GM18511 (cell line): ENCODE measurements around the gene DUSP5.
A peak's percentile ranks its signal among the peaks of the same experiment; 100 is the strongest.
"Not testable (repeated sequence)": the region's sequence is repeated elsewhere in the genome, so short reads cannot be mapped to it uniquely, and the experiment has no call there.

ENCODE experiments used
- ATAC-seq: cut with Tn5 transposase; IDR thresholded peaks from one replicate; pipeline ENCODE4 v1.9.1; 2021; ENCODE audit warnings: mild to moderate bottlenecking, moderate library complexity; ENCODE audit not compliant: unreplicated experiment

DUSP5 gene

DNA sequence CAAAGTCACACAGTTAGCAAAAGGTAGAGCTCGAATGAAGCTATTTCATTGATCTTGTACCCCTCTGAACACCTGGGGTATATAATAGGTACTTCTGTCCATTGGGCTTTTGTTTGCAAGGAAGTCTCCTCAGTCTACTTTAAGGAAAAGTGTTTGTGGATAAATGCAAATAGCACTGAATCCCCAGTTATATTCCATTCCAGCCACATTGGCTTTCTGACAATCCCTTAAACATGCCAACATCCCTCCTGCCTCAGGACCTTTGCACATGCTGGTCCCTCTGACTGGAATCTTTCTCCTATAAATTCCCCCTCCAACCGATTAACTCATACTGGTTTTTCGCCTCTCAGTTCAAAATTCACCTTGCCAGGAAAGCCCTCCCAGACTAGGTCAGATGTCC lies 17.1 kb downstream of the DUSP5 start:
- ATAC-seq, result no peak

- no peak for ATAC-seq
These were observed 19.2 kb downstream of the DUSP5 start for GRCh38 chr10:110516815-110517492.

DNA sequence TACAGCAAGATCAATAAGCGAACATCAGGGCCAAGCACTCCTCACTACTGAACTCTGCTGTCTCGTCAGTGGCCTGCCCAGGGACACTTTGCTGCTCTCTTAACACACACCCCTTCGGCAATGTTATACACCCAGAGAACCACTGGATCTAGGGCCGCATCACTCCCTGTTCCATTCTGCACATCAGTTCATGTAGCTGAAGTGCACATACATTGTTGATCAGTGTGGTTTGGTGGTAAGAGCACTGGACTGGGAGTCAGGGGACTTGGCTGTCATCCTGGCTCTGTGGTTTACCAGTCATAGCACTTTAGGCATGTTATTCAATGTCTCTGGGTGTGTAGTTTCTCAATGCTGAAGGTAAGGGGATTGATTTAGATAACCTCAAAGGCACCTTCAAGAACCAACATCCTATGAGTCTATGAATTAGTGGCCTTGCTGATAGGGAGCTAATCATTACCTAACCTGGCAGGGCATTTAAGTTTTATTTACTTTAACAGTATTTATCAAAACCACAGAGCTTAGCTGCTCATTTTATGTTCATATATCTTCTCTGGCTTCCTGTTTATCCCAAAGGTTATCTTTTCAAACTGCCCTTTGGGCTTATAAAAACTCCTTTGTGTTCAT lies 24.8 kb downstream of the DUSP5 start:
- ATAC-seq, result peak; percentile 58

GRCh38 chr10:110523736-110524135 lies 26.0 kb downstream of the DUSP5 start:
- no peak for ATAC-seq

GRCh38 chr10:110524179-110524858 lies 26.6 kb downstream of the DUSP5 start:
- no peak for ATAC-seq

- no peak for ATAC-seq
These were observed 27.1 kb downstream of the DUSP5 start for GRCh38 chr10:110524859-110525232.

DNA sequence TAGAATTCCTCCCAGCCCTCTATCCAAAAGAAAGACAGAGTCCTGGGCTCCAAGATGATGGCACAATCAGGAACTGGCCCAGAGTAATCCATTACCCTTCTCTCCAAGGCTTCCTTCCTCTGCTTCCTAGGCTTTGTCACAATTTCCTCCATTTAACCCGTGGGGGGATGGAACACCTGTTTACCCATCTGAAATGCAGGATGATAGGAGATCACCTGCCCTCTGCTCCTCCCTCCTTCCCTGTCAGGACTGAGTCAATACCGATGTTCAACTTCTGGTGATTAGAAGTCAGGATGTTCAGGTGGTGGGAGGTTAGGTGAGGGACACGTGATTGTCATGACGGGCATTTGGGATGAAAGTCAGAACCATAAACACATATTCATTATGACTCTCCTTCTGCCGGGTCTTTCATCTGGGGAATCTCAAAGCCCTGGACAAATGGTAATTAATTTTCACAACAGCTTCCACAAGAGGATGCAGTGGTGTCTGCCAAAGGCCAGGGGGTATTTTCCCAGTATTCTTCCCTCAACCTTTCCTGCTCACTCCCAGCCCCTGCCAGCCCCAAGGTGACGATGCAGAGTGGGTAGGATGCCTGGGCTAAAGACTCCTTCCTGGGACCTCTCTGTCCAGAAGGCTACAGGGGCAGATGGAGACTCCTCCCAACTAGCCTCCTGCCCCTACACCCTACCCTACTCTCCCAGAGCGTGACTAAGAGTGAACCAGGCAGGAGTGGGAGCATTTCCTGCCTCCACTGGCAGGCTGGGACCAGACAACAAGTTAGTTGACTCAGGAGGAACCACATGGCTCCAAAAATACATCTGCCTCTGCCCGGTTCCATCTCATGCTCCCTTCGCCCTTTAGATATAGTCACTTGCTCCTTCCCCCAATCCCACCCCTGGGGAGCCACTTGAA lies 27.9 kb downstream of the DUSP5 start:
- no peak for ATAC-seq

DNA sequence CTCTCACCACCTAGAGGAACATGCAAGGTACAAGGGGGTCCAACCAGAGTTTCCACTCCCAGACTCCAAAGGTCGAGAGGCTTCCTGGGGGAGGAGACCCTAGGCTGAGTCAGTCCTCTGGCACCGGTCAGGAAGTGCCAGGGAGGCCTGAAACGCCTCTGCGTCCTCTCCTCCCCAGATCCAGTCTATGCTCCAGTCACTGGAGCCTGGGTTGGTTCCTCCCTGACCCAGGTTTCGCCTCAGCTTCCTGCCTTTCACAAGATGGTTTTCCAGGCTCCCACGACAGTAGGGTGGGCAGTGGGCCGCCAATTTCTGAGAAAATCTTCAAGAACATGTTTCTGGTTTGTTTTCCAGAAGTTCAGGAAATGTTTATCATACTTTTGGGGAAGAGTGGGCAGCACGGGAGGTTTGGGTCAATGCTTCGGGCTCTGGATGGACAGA lies 30.0 kb downstream of the DUSP5 start:
- ATAC-seq, result no peak

DNA sequence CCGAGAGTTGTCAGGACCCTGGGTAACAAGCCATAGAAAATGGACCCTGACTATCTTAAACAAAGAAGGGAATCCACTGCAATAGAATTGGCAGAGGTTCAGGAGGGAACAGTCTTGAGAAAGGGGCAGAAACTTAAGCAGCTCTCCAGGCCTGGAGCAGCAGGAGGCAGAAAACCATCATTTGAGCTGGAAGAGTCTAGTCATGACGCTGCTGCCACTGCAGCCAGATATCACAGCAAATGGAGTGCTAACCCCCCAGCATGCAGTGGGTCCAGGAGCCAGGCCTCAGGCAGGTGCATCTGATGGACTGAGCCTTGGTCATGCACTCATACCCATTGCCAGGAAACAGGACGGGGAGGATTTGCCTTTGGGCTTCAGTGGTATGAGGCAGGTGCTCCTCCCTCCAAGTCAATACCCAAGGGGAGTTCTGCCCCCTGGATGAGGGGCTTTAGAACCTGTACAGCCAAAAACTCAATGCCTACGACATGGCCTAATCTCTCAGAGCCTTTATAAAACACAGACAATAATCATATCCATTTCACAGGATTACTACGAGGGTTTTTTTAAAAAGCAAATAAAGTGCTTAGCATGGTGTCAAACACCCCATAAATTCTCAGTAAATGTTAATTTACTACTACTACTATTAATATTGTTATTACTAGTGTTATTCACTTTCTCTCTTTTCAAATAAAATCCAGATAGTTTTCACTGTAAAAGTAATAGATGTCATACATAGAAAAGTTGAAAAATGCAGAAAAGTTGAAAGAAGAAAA lies 30.7 kb downstream of the DUSP5 start:
- peak; percentile 9 for ATAC-seq

GRCh38 chr10:110528997-110529524 lies 31.4 kb downstream of the DUSP5 start:
- ATAC-seq, result peak; percentile 79

- peak; percentile 38 for ATAC-seq
These were observed 31.9 kb downstream of the DUSP5 start for GRCh38 chr10:110529596-110530011.

- ATAC-seq, result no peak
These were observed 32.6 kb downstream of the DUSP5 start for GRCh38 chr10:110530131-110530831.

DNA sequence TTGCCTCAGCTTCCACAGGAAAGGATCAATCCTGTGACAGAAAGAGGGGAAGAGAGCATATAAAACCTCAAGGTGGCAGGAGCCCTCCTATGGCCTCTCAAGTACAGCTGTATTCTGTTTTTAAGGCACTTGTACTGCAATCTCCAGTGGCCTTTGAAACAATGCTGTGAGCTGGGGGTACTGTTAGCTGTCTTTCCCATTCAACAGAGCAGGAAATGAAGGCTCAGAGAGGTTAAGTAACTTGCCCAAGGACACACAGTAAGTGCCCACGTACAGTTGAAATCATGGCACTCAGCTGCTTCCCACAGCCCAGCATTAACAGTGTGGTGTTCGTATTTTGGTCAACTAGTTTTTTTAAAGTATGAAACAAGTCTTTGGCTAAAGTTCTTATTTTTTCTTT lies 34.0 kb downstream of the DUSP5 start:
- ATAC-seq, result no peak

GRCh38 chr10:110532628-110533027 lies 34.9 kb downstream of the DUSP5 start:
- not testable (repeated sequence) for ATAC-seq

DNA sequence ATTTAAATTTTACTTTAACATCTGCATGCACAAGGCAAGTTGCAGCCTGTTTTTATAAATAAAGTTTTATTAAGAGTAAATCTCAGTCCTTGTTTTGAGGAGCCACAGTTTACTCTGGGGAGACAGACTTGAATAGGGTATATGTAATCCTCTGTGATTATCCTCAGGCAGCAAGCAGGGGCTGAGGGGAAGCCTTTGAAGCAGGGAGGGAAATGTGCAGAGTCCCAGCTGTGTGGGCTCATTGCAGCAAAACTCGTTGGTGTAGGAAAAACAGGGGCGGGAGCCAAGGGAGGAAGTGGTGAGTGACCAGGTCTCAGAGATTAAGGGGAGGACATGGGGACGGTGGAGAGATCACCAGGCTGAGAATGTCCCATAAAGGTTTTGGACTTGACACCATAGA lies 35.4 kb downstream of the DUSP5 start:
- ATAC-seq, result no peak

DNA sequence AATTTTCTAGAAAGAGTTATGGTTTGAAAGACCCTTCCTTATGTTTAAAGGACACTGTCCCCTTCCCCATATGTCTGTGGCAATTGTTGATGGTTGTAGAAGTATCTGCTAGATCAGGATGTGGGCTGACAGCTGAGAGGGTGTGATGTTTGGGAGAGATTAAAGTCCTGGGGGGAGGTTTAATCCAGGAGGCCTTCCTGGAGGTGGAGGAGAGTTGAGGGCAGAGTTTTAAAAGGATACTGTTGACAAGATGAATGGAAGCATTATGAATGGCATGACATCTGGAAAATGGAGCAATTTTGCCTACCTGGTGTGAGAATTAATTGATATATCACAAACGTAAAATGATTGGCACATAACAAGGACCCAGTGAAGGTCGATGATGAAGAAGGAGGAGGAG lies 36.9 kb downstream of the DUSP5 start:
- no peak for ATAC-seq

DNA sequence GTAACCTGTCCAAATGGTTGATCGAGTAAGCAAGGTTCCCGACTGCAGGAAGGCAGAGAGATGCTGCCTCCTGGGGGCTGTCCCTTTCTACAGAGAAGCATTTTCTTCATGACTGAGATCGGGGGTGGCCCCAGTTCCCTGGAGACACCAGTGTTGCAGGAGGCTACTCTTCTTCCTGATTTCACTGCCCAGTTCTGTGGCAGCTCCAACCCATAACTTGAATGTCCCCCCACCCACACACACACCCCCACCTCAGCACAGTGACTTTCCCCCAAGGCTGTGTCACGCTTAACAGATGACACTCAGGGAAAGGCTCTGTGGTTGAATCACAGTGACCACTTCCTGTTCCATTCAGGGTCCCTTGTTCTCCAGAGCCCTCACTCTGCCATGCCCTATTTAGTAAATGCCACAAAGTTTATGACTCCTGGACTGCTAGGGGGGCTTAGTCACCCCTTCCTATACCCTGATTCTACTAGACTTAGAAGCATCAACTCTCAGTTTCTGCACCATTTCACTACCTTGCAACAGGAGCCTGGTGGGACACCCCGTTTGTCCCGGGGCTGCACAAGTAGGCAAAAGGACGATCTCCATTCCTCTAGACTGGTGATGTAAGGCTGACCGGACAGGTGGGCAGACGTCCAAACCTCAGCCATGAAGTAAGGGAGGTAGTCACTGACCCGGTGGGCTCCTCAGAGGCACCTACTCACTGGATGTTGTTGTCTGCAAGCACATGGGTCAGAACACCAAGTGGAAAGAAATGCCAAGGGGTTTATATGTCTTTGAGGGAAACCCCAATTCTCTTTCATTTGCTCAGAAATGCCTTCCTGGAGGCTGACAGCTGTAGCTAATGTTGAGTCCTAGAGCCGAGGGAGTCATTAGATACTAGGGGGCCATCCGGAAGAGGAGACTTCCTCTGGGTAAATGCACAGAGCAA lies 38.5 kb downstream of the DUSP5 start:
- ATAC-seq, result peak; percentile 91

DNA sequence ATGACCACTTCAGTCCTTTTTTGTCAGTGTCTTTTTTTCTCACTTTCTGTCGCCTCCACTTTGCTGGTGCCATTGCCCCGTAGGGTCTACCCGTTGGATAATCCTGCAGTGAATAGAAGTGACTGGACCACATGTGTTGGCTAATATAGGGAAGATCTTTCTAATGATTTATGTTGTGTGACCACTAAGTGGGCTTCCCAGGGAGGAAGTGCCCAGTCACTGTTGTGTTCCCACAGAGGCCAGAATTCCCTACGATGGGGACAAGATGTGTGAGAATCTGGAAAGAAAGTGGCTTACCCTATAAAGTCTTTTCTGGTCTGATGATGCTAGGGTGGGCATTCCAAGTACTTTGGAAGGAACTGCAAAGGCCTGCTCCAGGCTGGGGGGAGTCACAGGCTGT lies 41.4 kb downstream of the DUSP5 start:
- ATAC-seq, result no peak
